Activated CD4-positive, alpha-beta T cell treated with anti-CD3 and anti-CD28 coated beads for 48 hours (primary cell): ENCODE results near the gene SLC8A2.

Source experiments
- DNase-seq: peaks from one replicate; pipeline ENCODE4 v3.0.0-alpha.2; 2020

SLC8A2 gene

GRCh38 chr19:47485210-47485609 lies 13.5 kb upstream of the SLC8A2 start:
- no peak for DNase-seq

GRCh38 chr19:47483800-47484690 lies 12.4 kb upstream of the SLC8A2 start, which contains the start of gene KPTN:
Gene KPTN, minus strand, starts transcription at chr19:47484219. Its CDS starts 59 bp downstream, at chr19:47484160.
- DNase-seq = peak; percentile 94

- DNase-seq = no peak
Observed at GRCh38 chr19:47483200-47483599, 11.5 kb upstream of the SLC8A2 start.

- DNase-seq = no peak
Observed at GRCh38 chr19:47481460-47482052, 9.9 kb upstream of the SLC8A2 start.

- no peak for DNase-seq
Observed at GRCh38 chr19:47480658-47481057, 9.0 kb upstream of the SLC8A2 start.

- DNase-seq = no peak
Observed at GRCh38 chr19:47479701-47480503, 8.2 kb upstream of the SLC8A2 start.

GRCh38 chr19:47476438-47476972 lies 4.8 kb upstream of the SLC8A2 start:
- no peak for DNase-seq

- no peak for DNase-seq
Observed at GRCh38 chr19:47475465-47475864, 3.8 kb upstream of the SLC8A2 start.

GRCh38 chr19:47473336-47473735 lies 1.6 kb upstream of the SLC8A2 start:
- no peak for DNase-seq

GRCh38 chr19:47471381-47471732 lies 336 bp downstream of the SLC8A2 start:
- DNase-seq = no peak

GRCh38 chr19:47470447-47471195 lies 1.1 kb downstream of the SLC8A2 start:
- no peak for DNase-seq

- no peak for DNase-seq
Observed at GRCh38 chr19:47469719-47470118, 2.0 kb downstream of the SLC8A2 start.

GRCh38 chr19:47469363-47469700 lies 2.4 kb downstream of the SLC8A2 start:
- no peak for DNase-seq

GRCh38 chr19:47467914-47468313 lies 3.8 kb downstream of the SLC8A2 start:
- no peak for DNase-seq

- no peak for DNase-seq
Observed at GRCh38 chr19:47465957-47466356, 5.7 kb downstream of the SLC8A2 start.

- DNase-seq = no peak
Observed at GRCh38 chr19:47464675-47465419, 6.8 kb downstream of the SLC8A2 start.

GRCh38 chr19:47461876-47462275 lies 9.8 kb downstream of the SLC8A2 start:
- no peak for DNase-seq

- DNase-seq = no peak
Observed at GRCh38 chr19:47459477-47459876, 12.2 kb downstream of the SLC8A2 start.

GRCh38 chr19:47458672-47459071 lies 13.0 kb downstream of the SLC8A2 start:
- DNase-seq = no peak

- DNase-seq = no peak
Observed at GRCh38 chr19:47456721-47457474, 14.8 kb downstream of the SLC8A2 start.

GRCh38 chr19:47450478-47450877 lies 21.2 kb downstream of the SLC8A2 start:
- DNase-seq = no peak
